OCI-LY1 (cell line): ENCODE data around the gene FOXN3.
A peak's percentile ranks its signal among the peaks of the same experiment; 100 is the strongest.

Experiments
- H2AFZ ChIP-seq: fragments of 200-600 bp; sonication (generic), shearing (Covaris generic); 2 replicates; pipeline ENCODE4 v1.6.0; 2014; ENCODE audit warnings: antibody characterized with exemption, mild to moderate bottlenecking, low read length
- H3F3A ChIP-seq: fragments of 200-600 bp; sonication (generic), shearing (Covaris generic); 2 replicates; pipeline ENCODE4 v1.6.0; 2014; ENCODE audit warnings: mild to moderate bottlenecking, antibody characterized with exemption, low read length, moderate library complexity; ENCODE audit not compliant: insufficient read depth
- H3K27ac ChIP-seq: fragments of 200-600 bp; sonication (generic); 2 replicates; pipeline ENCODE4 v1.5.1; 2014; ENCODE audit warnings: low read length, mixed run types, mild to moderate bottlenecking, low read depth; ENCODE audit not compliant: poor library complexity, severe bottlenecking
- H3K27me3 ChIP-seq: fragments of 200-600 bp; sonication (generic); 2 replicates; pipeline ENCODE4 v1.6.0; 2014; ENCODE audit warnings: antibody characterized with exemption, mild to moderate bottlenecking, low read length, moderate library complexity; ENCODE audit not compliant: insufficient read depth
- H3K36me3 ChIP-seq: fragments of 200-600 bp; sonication (generic); 2 replicates; pipeline ENCODE4 v1.6.1; 2014; ENCODE audit warnings: mild to moderate bottlenecking, antibody characterized with exemption, low read length, moderate library complexity, mixed read lengths; ENCODE audit not compliant: insufficient read depth
- H3K4me1 ChIP-seq: fragments of 200-600 bp; sonication (generic); 2 replicates; pipeline ENCODE4 v1.5.1; 2014; ENCODE audit warnings: mild to moderate bottlenecking, low read length, moderate library complexity; ENCODE audit not compliant: insufficient read depth, severe bottlenecking
- H3K4me2 ChIP-seq: fragments of 200-600 bp; sonication (generic), shearing (Covaris generic); 2 replicates; pipeline ENCODE4 v1.6.1; 2014; ENCODE audit warnings: low read length
- H3K4me3 ChIP-seq: fragments of 200-600 bp; sonication (generic); 2 replicates; pipeline ENCODE4 v1.5.1; 2014; ENCODE audit warnings: low read length, low read depth, mild to moderate bottlenecking, mixed read lengths; ENCODE audit not compliant: poor library complexity, severe bottlenecking
- H3K79me2 ChIP-seq: fragments of 200-600 bp; shearing (Covaris generic); 2 replicates; pipeline ENCODE4 v1.6.1; 2016; ENCODE audit warnings: mixed run types, low read length, mixed read lengths; ENCODE audit not compliant: insufficient read depth
- H3K9ac ChIP-seq: fragments of 200-600 bp; sonication (generic), shearing (Covaris generic); 2 replicates; pipeline ENCODE4 v1.6.1; 2014; ENCODE audit warnings: mild to moderate bottlenecking, low read length, mixed read lengths
- H3K9me2 ChIP-seq: fragments of 200-600 bp; sonication (generic), shearing (Covaris generic); 2 replicates; pipeline ENCODE4 v1.6.1; 2014; ENCODE audit warnings: low read depth, mild to moderate bottlenecking, low read length, mixed read lengths
- H3K9me3 ChIP-seq: fragments of 200-600 bp; shearing (Covaris generic); 2 replicates; pipeline ENCODE4 v1.6.1; 2014; ENCODE audit warnings: low read length, mixed read lengths
- H4K20me1 ChIP-seq: fragments of 200-600 bp; sonication (generic), shearing (Covaris generic); 2 replicates; pipeline ENCODE4 v1.6.0; 2016; ENCODE audit warnings: mild to moderate bottlenecking, low read length; ENCODE audit not compliant: insufficient read depth
- EZH2 ChIP-seq: fragments of 200-600 bp; sonication (generic), shearing (Covaris generic); IDR thresholded peaks from 2 replicates; pipeline ENCODE4 v1.8.0; 2017; ENCODE audit warnings: borderline replicate concordance, mixed run types, mild to moderate bottlenecking, antibody characterized with exemption, low read length, moderate library complexity, mixed read lengths
- TF ChIP-seq, protein P1 (sequence below): fragments of 200-600 bp; sonication (generic), shearing (Covaris generic); IDR thresholded peaks from 2 replicates; pipeline ENCODE4 v1.5.1; 2017; ENCODE audit warnings: mild to moderate bottlenecking, antibody characterized with exemption, low read length, moderate library complexity, mixed read lengths

The FOXN3 gene

DNA sequence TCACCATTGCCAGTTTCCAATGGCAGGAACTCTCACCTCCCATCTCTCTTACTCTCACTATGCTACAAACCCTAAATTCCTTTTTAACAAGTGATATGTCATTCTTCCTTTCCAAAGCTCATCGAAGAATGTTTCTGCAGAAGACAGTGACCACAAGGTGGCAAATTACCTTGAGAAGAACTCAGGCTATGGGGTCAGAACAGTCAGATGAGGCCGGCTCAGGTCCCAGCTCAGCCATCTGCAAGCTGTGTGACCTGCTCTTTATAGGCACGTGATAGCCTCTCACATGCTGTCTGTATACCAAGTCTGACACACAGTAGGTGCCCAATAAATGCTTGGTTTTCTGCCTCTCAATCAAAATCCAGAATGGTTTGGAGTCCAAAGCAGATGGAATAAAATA lies 80.7 kb downstream of the FOXN3 start:
- Histone ChIP-seq H3K36me3 (peaks cover 4% of the 10 kb centered on the region; the same call in 1 of the 2 replicates), H3K27ac (peak overlapping the region; percentile 87), H3F3A (no peaks in the 10 kb centered on the region), H3K9ac (no peak overlapping the region), H2AFZ (no peak overlapping the region), H4K20me1 (no peaks in the 10 kb centered on the region), H3K4me3 (no peak overlapping the region), H3K27me3 (no peaks in the 10 kb centered on the region), H3K9me2 (no peaks in the 10 kb centered on the region), H3K4me1 (peaks cover 87% of the 10 kb centered on the region), H3K79me2 (0 out of 2 replicates have a peak, but pooled peaks cover 8% of the 10 kb centered on the region), H3K9me3 (no peaks in the 10 kb centered on the region), H3K4me2 (peak overlapping the region; percentile 13; the same call in 1 of the 2 replicates)
- TF ChIP-seq, protein P1, sequence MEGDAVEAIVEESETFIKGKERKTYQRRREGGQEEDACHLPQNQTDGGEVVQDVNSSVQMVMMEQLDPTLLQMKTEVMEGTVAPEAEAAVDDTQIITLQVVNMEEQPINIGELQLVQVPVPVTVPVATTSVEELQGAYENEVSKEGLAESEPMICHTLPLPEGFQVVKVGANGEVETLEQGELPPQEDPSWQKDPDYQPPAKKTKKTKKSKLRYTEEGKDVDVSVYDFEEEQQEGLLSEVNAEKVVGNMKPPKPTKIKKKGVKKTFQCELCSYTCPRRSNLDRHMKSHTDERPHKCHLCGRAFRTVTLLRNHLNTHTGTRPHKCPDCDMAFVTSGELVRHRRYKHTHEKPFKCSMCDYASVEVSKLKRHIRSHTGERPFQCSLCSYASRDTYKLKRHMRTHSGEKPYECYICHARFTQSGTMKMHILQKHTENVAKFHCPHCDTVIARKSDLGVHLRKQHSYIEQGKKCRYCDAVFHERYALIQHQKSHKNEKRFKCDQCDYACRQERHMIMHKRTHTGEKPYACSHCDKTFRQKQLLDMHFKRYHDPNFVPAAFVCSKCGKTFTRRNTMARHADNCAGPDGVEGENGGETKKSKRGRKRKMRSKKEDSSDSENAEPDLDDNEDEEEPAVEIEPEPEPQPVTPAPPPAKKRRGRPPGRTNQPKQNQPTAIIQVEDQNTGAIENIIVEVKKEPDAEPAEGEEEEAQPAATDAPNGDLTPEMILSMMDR = peak; percentile 68
- no peak for TF ChIP-seq EZH2

DNA sequence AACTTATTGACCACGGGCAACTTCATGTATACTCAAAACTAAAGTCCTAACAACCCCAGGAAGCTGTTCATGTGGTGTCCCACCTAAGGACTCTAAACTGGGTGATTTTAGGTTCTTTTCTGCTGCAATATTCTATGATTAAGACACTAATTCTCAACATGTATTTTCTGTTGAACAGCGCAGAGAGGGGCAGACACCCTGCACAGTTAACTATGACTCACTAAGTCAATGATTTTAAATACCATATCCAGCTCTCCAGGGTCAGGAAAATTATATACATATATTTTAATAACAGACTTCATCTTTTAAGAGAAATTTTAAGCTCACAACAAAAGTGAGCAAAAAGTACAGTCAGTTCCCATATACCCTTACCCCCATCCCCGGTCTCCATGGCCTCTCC lies 85.0 kb downstream of the FOXN3 start:
- H3K79me2 ChIP-seq = 0 out of 2 replicates have a peak, but pooled peaks cover 8% of the 10 kb centered on the region
- peak overlapping the region; percentile 26 for H3K4me3 ChIP-seq
- peak overlapping the region; percentile 90 for H3K27ac ChIP-seq
- H3K27me3 ChIP-seq = no peaks in the 10 kb centered on the region
- no peaks in the 10 kb centered on the region for H4K20me1 ChIP-seq
- peak overlapping the region; percentile 47 for H3K4me2 ChIP-seq
- peaks cover 68% of the 10 kb centered on the region for H3K4me1 ChIP-seq
- TF ChIP-seq EZH2 = no peak
- TF ChIP-seq, protein P1 = no peak
- no peak overlapping the region for H2AFZ ChIP-seq
- no peaks in the 10 kb centered on the region for H3K9me3 ChIP-seq
- no peaks in the 10 kb centered on the region for H3K36me3 ChIP-seq
- peak overlapping the region; percentile 42 for H3K9ac ChIP-seq
- no peaks in the 10 kb centered on the region for H3K9me2 ChIP-seq
- H3F3A ChIP-seq = no peaks in the 10 kb centered on the region

DNA sequence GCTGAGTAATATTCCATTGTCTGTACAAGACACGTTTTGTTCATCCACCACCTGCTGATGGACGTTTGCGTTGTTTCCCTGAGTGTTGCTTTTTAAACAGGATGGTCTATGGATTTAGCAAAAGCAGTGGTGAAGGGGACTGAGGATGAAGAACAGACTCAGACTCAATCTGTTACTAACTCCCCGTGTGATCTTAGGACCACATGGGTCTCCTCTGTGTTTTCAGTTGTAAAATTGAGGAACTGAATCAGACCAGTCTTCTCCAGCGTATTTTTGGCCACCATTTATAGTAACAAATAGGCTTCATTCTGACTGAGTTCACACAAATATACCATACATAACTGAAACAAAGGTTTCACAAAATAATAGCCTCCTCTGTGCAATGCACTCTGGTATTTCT lies 85.6 kb downstream of the FOXN3 start:
- no peak for TF ChIP-seq EZH2
- TF ChIP-seq, protein P1 = no peak
- Histone ChIP-seq H3K9me2 (no peaks in the 10 kb centered on the region), H3K9me3 (no peaks in the 10 kb centered on the region), H3K4me3 (peak overlapping the region; percentile 26), H3K4me1 (peaks cover 62% of the 10 kb centered on the region), H3K79me2 (0 out of 2 replicates have a peak, but pooled peaks cover 13% of the 10 kb centered on the region), H3K27ac (peak overlapping the region; percentile 90), H3K4me2 (peak overlapping the region; percentile 47), H3F3A (no peaks in the 10 kb centered on the region), H2AFZ (no peak overlapping the region), H3K9ac (peak overlapping the region; percentile 42), H3K36me3 (no peaks in the 10 kb centered on the region), H4K20me1 (no peaks in the 10 kb centered on the region), H3K27me3 (no peaks in the 10 kb centered on the region)
